Adipose tissue (tissue), 3 donors: ENCODE measurements around the gene MYL5. TPM values are rescaled to one million over a fixed set of nuclear protein-coding genes. Genes with fewer than 3 reads are reported as not detected.
"Not testable (repeated sequence)": the region's sequence is repeated elsewhere in the genome, so short reads cannot be mapped to it uniquely, and the experiment has no call there.

ENCODE experiments used
- H3K27ac ChIP-seq: one replicate; pipeline ENCODE4 v1.5.1; 2013; ENCODE audit warnings: low read depth, low read length
- WGBS, 3 donors: extraction: QIAGEN DNeasy Blood & Tissue Kit; methylation state at CpG; one replicate each; pipeline ENCODE4 v1.1.7; 2013; 5-methylcytosine and 5-hydroxymethylcytosine counted together
- polyA plus RNA-seq, 3 donors: library from polyadenylated mRNA; stranded (reverse); fragments of 200-250 nt; gene quantifications; one replicate each; pipeline ENCODE4 v1.2.3, GENCODE V29; 2013
- donor health status: healthy with polysubstance abuse.
- donor health status: Bipolar disorder and iron deficiency.
- donor health status: healthy.

The MYL5 gene
- polyA plus RNA-seq, 3 donors: 6.4 to 33.9 (median 22.4) TPM

DNA sequence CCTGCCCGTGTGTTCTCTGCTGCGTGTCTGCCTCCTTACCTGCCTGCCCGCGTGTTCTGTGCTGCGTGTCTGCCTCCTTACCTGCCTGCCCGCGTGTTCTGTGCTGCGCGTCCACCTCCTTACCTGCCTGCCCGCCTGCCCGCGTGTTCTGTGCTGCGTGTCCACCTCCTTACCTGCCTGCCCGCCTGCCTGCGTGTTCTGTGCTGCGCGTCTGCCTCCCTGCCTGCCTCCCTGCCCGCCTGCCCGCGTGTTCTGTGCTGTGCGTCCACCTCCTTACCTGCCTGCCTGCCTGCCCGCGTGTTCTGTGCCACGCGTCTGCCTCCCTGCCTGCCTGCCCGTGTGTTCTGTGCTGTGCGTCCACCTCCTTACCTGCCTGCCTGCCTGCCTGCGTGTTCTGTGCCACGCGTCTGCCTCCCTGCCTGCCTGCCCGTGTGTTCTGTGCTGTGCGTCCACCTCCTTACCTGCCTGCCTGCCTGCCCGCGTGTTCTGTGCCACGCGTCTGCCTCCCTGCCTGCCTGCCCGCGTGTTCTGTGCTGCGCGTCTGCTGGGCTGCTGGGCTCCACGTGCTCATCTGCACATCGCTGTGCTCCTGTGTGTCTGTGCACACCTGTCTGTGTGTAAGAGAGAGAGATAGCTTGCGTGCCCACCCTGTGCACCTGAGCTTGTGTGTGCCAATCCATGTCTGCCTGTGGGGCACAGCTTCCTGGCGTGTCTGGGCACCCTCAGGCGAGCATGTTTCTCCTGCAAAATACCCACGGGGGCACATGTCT is 39.1 kb upstream of the MYL5 start:
- WGBS, 3 donors: 87 to 94% (median 94%) methylated on average over 42 to 46 of the region's 46 CpGs
- not testable (repeated sequence) for H3K27ac ChIP-seq

- WGBS, 3 donors: 67 to 89% (median 87%) methylated on average over 22 of the region's 22 CpGs
- H3K27ac ChIP-seq: no peak overlapping the region
Measured at GRCh38 chr4:635851-636627, 38.3 kb upstream of the MYL5 start.

DNA sequence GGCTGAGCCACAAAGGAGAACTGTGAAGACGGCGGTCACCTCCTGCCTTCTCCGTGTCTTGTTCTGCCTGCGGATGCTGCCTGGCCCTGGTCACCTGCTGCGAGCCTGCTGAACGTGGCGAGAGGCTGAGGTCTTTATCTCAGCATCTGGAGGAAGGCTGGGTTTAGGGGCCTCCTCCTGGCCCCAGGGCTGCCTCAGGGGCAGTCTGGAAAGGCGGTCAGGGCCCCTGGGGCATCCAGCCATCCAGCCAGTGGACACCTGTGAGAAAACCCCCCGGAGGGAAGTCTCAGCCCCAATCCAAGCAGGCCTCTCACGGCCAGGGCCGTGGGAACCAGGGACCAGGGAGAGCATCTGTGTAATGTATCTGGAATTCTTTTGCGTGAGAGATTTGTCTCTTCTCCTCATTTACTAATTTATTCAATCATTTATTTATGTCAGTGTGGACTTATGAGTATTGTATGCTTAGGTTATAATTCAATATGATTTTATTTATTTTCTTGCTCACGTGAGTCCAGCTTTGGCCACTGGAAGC is 37.6 kb upstream of the MYL5 start:
- H3K27ac ChIP-seq: no peak overlapping the region
- 50 to 75% (median 68%) methylated on average over 13 of the region's 13 CpGs for WGBS, 3 donors

DNA sequence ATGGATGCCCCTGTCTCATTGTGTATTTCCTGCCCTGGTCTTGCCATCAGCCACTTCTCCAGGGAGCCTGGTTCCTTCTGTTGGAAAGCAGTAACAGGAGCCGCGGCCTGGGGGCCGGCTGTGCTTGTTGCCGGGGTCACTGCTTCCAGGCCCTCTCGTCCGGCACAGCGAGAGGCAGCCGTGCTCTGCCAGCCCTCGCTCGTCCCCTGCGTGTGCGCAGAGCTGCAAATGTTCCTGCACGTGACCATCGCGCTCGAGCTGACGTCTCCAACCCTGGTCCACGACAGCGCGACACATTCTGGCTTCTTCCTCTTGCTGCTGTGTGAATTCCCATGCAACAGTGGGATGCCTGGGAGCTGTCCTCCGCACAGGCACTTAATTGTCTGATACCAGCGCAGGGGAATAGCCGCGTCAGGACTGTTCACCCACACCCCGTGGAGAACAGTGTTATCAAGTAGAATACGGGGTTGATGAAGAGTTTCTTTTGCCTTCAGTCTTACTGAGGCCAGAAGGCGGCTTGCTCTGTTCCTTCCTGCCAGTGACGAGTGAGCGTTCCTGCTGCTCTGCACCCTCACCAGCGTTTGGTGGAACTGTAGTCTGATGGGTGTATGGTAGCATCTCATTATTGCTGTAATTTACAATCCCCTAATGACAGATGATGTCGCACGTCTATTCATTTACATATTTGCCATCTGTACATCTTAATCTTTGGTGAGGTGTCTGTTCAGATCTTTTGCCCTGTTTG is 36.6 kb upstream of the MYL5 start:
- no peak overlapping the region for H3K27ac ChIP-seq
- 63 to 72% (median 68%) methylated on average over 32 of the region's 32 CpGs for WGBS, 3 donors

GRCh38 chr4:642366-642765 is 32.0 kb upstream of the MYL5 start:
- 80 to 89% (median 85%) methylated on average over 6 of the region's 6 CpGs for WGBS, 3 donors
- H3K27ac ChIP-seq: not testable (repeated sequence)

- 66 to 82% (median 69%) methylated on average over 32 of the region's 32 CpGs for WGBS, 3 donors
- H3K27ac ChIP-seq: no peak overlapping the region
Measured at GRCh38 chr4:646460-646859, 27.9 kb upstream of the MYL5 start.

GRCh38 chr4:647481-647880 is 26.9 kb upstream of the MYL5 start:
- 55 to 72% (median 64%) methylated on average over 13 of the region's 13 CpGs for WGBS, 3 donors
- H3K27ac ChIP-seq: no peak overlapping the region

DNA sequence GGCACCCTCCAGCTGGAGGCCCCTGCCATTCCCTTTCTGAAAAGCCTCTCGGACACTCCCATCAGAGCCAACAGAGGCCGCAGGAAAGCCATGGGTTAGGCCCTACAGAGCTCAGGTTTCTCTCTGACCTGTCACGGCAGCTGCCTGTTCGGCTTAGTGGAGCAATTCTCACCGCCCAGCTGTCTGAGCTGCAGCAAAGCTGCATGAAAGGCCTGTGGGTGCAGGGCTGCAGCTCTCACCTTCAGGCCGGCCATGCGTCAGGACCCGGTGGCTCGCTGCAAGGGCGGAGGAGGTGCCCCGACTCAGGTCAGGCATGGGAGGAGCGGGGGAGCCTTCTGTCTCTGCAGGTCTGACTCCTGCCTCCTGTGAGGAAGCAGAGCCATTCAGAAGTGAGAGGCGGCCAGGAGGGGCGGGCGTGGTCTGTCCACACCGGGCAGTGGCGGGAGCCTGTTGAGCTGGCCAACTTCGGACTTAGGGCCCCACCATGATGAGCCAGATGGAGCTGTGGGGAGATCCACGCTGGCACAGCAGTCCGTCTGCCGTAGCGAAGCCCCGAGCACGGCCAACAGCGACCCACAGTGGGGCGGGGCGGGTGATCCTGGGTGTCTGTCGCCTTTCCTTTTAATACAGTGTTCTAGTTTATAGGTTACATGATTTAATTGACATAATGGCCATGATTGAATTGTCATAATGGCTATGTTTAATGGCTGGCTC is 25.6 kb upstream of the MYL5 start:
- no peak overlapping the region for H3K27ac ChIP-seq
- 68 to 72% (median 71%) methylated on average over 27 to 28 of the region's 28 CpGs for WGBS, 3 donors

DNA sequence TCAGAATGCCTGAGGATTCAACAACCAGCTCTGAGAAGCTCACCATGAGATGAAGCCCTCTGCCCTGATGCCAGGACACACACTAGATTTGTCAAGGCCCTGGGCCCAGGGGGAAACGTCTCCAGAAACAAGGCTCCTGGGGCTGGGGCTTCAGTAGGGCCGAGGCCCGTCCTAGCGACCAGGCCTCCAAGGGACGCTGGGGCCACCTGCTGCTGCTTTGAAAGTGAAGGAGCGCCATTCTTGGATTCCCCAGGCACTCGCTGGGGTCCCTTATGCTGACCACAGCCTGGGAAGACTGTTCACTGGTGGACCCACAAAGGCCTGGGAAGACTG is 25.1 kb upstream of the MYL5 start:
- 90 to 97% (median 91%) methylated on average over 7 of the region's 7 CpGs for WGBS, 3 donors

GRCh38 chr4:649751-650310 is 24.5 kb upstream of the MYL5 start:
- H3K27ac ChIP-seq: no peak overlapping the region
- 89 to 91% (median 90%) methylated on average over 13 of the region's 13 CpGs for WGBS, 3 donors

More for the DNA sequence above, 25.1 kb upstream of the MYL5 start:
- H3K27ac ChIP-seq: no peak overlapping the region

- H3K27ac ChIP-seq: no peak overlapping the region
- WGBS, 3 donors: 75 to 82% (median 79%) methylated on average over 18 of the region's 18 CpGs
Measured at GRCh38 chr4:650461-650860, 23.9 kb upstream of the MYL5 start.

DNA sequence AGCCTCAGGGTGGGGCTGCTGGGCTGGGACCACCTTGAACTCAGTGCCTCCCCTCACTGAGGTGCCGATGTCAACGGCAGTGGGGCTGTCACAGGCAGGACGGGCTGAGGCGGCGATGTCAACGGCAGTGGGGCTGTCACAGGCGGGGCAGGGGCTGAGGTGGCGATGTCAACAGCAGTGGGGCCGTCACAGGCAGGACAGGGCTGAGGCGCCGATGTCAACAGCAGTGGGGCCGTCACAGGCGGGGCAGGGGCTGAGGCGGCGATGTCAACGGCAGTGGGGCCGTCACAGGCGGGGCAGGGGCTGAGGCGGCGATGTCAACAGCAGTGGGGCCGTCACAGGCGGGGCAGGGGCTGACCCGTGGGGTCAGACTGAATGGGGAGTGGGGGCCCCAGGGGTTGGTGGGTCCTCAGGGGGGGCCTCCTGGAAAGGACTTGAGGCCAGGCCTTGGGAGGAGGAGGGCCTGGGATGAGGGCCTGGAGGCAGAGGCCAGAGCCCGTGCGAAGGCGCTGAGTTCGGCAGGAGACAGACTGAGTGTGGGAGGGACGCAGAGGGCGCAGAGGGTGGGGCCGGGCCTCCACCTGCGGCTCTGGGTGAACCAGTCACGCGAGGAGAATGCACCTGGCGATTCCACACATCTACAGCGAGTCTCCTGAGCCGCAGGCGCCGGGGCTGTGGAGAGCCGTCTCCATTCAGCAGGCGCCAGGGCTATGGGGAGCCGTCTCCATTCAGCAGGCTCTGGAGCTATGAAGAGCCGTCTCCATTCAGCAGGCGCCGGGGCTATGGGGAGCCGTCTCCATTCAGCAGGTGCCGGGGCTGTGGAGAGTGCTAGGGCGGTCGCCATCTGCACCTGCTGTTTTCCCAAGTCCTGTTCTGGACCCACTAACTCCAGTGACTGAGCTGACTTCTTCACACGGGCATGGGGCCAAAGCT is 23.1 kb upstream of the MYL5 start:
- H3K27ac ChIP-seq: no peak overlapping the region
- 34 to 38% (median 34%) methylated on average over 40 to 49 of the region's 49 CpGs for WGBS, 3 donors

DNA sequence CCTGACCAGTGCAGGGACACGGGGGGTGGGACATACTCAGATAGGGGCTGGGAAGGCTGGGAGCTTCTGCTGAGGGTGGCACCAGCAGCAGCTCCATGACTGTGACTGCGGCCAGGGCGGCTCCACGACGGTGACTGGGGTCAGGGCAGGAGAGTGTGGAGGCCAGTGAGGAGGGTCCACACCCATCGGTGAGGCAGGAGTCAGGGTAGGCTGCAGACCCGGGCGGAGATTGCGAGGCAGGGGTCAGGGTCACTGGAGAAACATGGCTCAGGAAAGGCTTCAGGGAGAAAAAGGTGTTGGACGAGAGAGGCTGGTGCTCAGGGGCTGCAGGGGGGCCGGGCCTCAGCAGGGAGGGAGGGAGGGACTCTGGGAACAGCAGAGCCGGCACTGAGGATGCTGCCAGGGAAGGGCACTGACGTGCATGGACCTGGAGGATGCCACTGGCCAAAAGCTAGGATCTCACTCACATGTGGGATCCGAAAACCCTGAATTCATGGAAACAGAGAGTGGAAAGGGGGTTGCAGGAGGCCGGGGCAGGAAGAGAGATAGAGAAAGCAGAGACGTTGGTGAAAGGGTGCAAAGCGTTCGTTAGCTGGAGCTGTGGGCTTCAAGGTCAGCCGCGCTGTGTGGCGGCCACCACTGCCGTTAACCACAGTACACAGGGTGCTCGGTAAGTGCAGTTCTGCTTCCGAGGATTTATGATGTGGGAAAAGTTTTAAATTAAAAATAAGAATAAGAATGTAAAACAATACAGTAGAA is 22.3 kb upstream of the MYL5 start:
- H3K27ac ChIP-seq: no peak overlapping the region
- WGBS, 3 donors: 57 to 68% (median 66%) methylated on average over 24 of the region's 24 CpGs

- no peak overlapping the region for H3K27ac ChIP-seq
- WGBS, 3 donors: 88 to 92% (median 89%) methylated on average over 35 of the region's 35 CpGs
Measured at GRCh38 chr4:653080-653821, 21.1 kb upstream of the MYL5 start.

DNA sequence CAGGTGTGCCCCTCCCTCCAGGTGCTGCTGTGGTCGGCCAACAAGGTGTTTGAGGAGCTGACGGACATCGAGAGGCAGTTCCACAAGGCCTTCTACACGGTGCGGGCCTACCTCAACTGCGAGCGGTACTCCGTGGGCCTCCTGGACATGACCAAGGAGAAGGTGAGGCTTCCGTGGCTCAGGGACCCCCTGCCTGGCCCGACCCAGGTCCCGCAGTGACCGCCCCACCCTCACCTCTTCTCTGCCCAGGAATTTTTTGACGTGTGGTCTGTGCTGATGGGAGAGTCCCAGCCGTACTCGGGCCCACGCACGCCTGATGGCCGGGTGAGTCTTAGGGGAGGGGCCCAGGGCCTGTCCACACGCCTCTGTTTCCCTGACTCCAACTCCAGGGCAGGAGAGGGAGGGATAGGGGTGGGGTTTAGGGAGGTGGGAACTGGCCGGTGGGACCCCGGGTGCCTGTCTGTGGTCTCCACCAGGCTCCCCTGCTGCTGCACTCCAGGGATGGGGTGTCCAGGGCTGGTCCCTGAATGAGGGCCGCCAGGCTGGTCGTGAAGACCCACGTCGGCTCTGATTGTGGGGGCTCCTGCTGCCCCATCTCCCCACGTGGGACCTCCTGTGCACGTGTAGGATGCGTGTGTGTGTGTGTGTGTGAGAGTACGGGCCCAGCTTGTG is 20.4 kb upstream of the MYL5 start:
- 79 to 91% (median 82%) methylated on average over 28 to 29 of the region's 29 CpGs for WGBS, 3 donors

More for the DNA sequence above, 20.4 kb upstream of the MYL5 start:
- H3K27ac ChIP-seq: no peak overlapping the region
